Cardiac muscle cell (in vitro differentiated cells and primary cell): ENCODE data around the gene SMYD1. TPM values are rescaled to one million over a fixed set of nuclear protein-coding genes. Genes with fewer than 3 reads are reported as not detected.

Experiments used
- DNase-seq, 2 donors: peaks; one replicate each; pipeline versions ENCODE4 v3.0.0 to v3.0.0-alpha.2; 2010 to 2017; ENCODE audit warnings: low read depth in 1 of 2, low spot score in 1 of 2
- H3K27ac ChIP-seq: fragments of 200-600 bp; sonication (generic); 2 replicates; pipeline ENCODE4 v1.5.1; 2016
- H3K27me3 ChIP-seq: fragments of 200-600 bp; sonication (generic); 2 replicates; pipeline ENCODE4 v1.6.0; 2016; ENCODE audit warnings: control low read depth
- H3K36me3 ChIP-seq: fragments of 200-600 bp; sonication (generic); 2 replicates; pipeline ENCODE4 v1.5.1; 2016; ENCODE audit warnings: control low read depth
- H3K4me1 ChIP-seq: fragments of 200-600 bp; sonication (generic); 2 replicates; pipeline ENCODE4 v1.8.1; 2017; ENCODE audit warnings: low read depth, mild to moderate bottlenecking, mixed run types
- H3K4me3 ChIP-seq: fragments of 200-600 bp; sonication (generic); 2 replicates; pipeline ENCODE4 v1.5.1; 2016; ENCODE audit warnings: mild to moderate bottlenecking
- H3K9me3 ChIP-seq: fragments of 200-600 bp; sonication (generic); 2 replicates; pipeline ENCODE4 v1.5.1; 2017; ENCODE audit warnings: low read depth, mild to moderate bottlenecking, control low read depth
- CTCF ChIP-seq: IDR thresholded peaks from 2 replicates; pipeline ENCODE4 v1.5.1; 2012; ENCODE audit warnings: low read depth, mild to moderate bottlenecking, low read length
- polyA plus RNA-seq: library from polyadenylated mRNA; unstranded; fragments of >200 nt; fragmentation: Nextera tagmentation; extraction: Ambion mirVana; gene quantifications from 2 replicates; pipeline ENCODE4 v1.2.1, GENCODE V29; 2016
- total RNA-seq: library from RNA; depleted of rRNA; stranded (reverse); fragments of >200 nt; gene quantifications from 2 replicates; pipeline ENCODE4 v1.2.3, GENCODE V29; 2016

Gene SMYD1
- total and polyA plus RNA-seq, 2 experiments from 2014 or later: 211 to 375 TPM

DNA sequence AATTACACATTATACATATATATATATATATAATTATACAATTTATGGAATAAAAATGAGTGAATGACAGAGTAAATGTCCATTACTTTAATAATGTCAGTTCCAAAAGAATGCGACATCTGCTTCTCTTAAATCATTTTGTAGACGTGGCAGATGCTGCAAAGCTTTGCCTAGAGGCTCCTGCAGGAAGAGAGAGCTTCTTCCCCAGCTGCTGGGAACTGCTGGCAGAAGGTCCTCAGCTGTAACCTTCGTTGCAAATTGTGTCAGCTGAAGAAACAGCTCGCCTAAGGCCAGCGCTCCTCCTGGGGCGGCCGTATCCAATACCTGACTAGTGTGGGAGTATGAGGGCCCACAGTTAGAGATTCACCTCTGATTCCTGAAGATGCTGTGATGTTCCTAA, 92.9 kb downstream of the SMYD1 start:
- Histone ChIP-seq H3K4me3 (no peak overlapping the region), H3K9me3 (no peaks in the 10 kb centered on the region), H3K4me1 (no peaks in the 10 kb centered on the region), H3K36me3 (no peaks in the 10 kb centered on the region), H3K27me3 (no peaks in the 10 kb centered on the region), H3K27ac (no peak overlapping the region)
- DNase-seq: no peak
- TF ChIP-seq CTCF: no peak

GRCh38 chr2:88161446-88162244, 94.0 kb downstream of the SMYD1 start:
- no peaks in the 10 kb centered on the region for H3K36me3 ChIP-seq
- no peak overlapping the region for H3K4me3 ChIP-seq
- H3K4me1 ChIP-seq: no peaks in the 10 kb centered on the region
- H3K27ac ChIP-seq: no peak overlapping the region
- no peaks in the 10 kb centered on the region for H3K27me3 ChIP-seq
- no peaks in the 10 kb centered on the region for H3K9me3 ChIP-seq
- no peak for TF ChIP-seq CTCF
- DNase-seq: no peak

Other genes starting within 250 kb of the SMYD1 start
- 13.2 and 26.7 TPM in 2 replicates for gene RGPD2, start 242.0 kb upstream of the SMYD1 start, total RNA-seq
- gene RGPD2, start 242.0 kb upstream of the SMYD1 start, polyA plus RNA-seq: 17.6 and 19.3 TPM in 2 replicates
- gene RNU2-63P, start 51.3 kb upstream of the SMYD1 start, total RNA-seq: not detected in 2 replicates
- gene RNU2-63P, start 51.3 kb upstream of the SMYD1 start, polyA plus RNA-seq: 1.7 TPM in 1 of 2 replicates, not detected in the other
- gene KRCC1, start 12.0 kb upstream of the SMYD1 start, total RNA-seq: 26.6 and 26.7 TPM in 2 replicates
- 26.5 and 29.5 TPM in 2 replicates for gene KRCC1, start 12.0 kb upstream of the SMYD1 start, polyA plus RNA-seq
- not detected in 2 replicates for gene FABP1, start 60.2 kb downstream of the SMYD1 start, total RNA-seq
- gene FABP1, start 60.2 kb downstream of the SMYD1 start, polyA plus RNA-seq: 0.24 and 0.45 TPM in 2 replicates
- 9.8 and 10.7 TPM in 2 replicates for gene THNSL2, start 102.5 kb downstream of the SMYD1 start, total RNA-seq
- gene THNSL2, start 102.5 kb downstream of the SMYD1 start, polyA plus RNA-seq: 12.1 and 15.8 TPM in 2 replicates